ENCODE measurements around the gene IGF2R.

DNA sequence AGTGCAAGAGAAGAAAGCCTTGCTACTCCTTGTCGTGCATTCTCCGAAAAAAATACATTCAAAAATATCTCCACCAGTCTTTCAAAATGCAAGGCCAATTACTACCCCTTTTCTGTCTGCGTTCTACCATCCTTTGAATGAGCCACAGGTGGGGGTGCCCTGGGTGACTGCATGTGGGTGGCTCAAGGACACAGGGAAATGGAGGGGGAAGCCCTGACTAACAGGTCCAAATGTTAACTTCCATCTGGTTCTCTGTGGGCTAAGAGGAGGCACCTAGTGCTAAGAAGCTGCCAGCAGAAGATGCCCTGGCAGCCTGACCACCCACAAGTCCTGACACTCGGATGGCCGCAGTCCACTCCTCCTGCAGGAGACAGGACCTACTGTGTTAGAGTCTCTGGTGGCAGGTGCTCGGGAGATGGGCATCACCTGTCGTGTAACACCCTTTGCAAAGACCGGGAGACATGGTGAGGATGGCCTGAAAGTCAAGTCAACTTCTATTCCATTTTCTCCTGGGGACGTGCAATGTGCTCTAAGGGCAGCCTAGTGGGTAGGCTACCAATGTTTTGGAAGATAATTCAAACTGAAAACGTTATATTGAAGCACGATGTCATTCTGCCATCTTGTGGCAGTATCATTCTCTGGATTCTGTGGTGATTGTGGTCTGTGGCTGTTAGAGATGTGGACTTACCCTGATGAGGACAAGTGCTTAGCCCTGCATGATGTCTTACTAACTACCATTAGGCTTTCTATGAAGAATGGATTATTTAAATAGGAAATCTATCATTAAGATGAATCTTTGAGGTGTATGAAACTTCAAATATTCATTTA is 27.4 kb upstream of the IGF2R start:
- TF ChIP-seq, protein P1, sequence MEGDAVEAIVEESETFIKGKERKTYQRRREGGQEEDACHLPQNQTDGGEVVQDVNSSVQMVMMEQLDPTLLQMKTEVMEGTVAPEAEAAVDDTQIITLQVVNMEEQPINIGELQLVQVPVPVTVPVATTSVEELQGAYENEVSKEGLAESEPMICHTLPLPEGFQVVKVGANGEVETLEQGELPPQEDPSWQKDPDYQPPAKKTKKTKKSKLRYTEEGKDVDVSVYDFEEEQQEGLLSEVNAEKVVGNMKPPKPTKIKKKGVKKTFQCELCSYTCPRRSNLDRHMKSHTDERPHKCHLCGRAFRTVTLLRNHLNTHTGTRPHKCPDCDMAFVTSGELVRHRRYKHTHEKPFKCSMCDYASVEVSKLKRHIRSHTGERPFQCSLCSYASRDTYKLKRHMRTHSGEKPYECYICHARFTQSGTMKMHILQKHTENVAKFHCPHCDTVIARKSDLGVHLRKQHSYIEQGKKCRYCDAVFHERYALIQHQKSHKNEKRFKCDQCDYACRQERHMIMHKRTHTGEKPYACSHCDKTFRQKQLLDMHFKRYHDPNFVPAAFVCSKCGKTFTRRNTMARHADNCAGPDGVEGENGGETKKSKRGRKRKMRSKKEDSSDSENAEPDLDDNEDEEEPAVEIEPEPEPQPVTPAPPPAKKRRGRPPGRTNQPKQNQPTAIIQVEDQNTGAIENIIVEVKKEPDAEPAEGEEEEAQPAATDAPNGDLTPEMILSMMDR (IDR thresholded peaks at IDR 0.05), result no peak
- no peak for TF ChIP-seq POLR2AphosphoS5 (IDR thresholded peaks at IDR 0.05)

Data from breast epithelium (tissue), 3 donors.